GM21786 (cell line): ENCODE measurements around the gene NKX1-2.

Experiments
- ATAC-seq: cut with Tn5 transposase; IDR thresholded peaks from one replicate; pipeline ENCODE4 v1.9.1; 2021; ENCODE audit not compliant: unreplicated experiment

NKX1-2 gene

GRCh38 chr10:124450012-124450782 is at the start of gene NKX1-2:
NKX1-2 (minus strand) TSS chr10:124450035; CDS start chr10:124449943, 92 bp downstream.
- no peak for ATAC-seq

- ATAC-seq: no peak
These were observed 48.2 kb upstream of the NKX1-2 start for GRCh38 chr10:124498056-124498455.

GRCh38 chr10:124497196-124497881 is 47.5 kb upstream of the NKX1-2 start:
- ATAC-seq: no peak

- ATAC-seq: no peak
These were observed 46.8 kb upstream of the NKX1-2 start for GRCh38 chr10:124496620-124497019.

GRCh38 chr10:124496150-124496549 is 46.3 kb upstream of the NKX1-2 start:
- ATAC-seq: no peak

GRCh38 chr10:124495725-124496124 is 45.9 kb upstream of the NKX1-2 start:
- ATAC-seq: no peak

GRCh38 chr10:124495162-124495561 is 45.3 kb upstream of the NKX1-2 start:
- ATAC-seq: no peak

- no peak for ATAC-seq
These were observed 44.4 kb upstream of the NKX1-2 start for GRCh38 chr10:124494046-124494807.

- ATAC-seq: no peak
These were observed 43.5 kb upstream of the NKX1-2 start for GRCh38 chr10:124493214-124493882.

- ATAC-seq: no peak
These were observed 42.4 kb upstream of the NKX1-2 start for GRCh38 chr10:124492266-124492665.

GRCh38 chr10:124491105-124491504 is 41.3 kb upstream of the NKX1-2 start:
- no peak for ATAC-seq

- ATAC-seq: no peak
These were observed 36.8 kb upstream of the NKX1-2 start for GRCh38 chr10:124486635-124487034.

GRCh38 chr10:124484661-124485060 is 34.8 kb upstream of the NKX1-2 start:
- no peak for ATAC-seq

GRCh38 chr10:124484031-124484430 is 34.2 kb upstream of the NKX1-2 start:
- ATAC-seq: no peak

GRCh38 chr10:124482876-124483275 is 33.0 kb upstream of the NKX1-2 start:
- ATAC-seq: no peak

GRCh38 chr10:124482236-124482800 is 32.5 kb upstream of the NKX1-2 start:
- no peak for ATAC-seq

GRCh38 chr10:124481717-124482116 is 31.9 kb upstream of the NKX1-2 start:
- ATAC-seq: no peak

- ATAC-seq: no peak
These were observed 31.0 kb upstream of the NKX1-2 start for GRCh38 chr10:124480860-124481259.

- no peak for ATAC-seq
These were observed 28.7 kb upstream of the NKX1-2 start for GRCh38 chr10:124478515-124478914.

- no peak for ATAC-seq
These were observed 28.0 kb upstream of the NKX1-2 start for GRCh38 chr10:124477614-124478363.
